NCI-H2107 treated with DMSO at 0.1 percent for 48 hours (cell line): ENCODE measurements around the gene ACSM5.
"Not testable (repeated sequence)": the region's sequence is repeated elsewhere in the genome, so short reads cannot be mapped to it uniquely, and the experiment has no call there.

Experiments
- DNase-seq: peaks from one replicate; lab custom pipeline; 2025; ENCODE audit not compliant: unreplicated experiment; lab: John Stamatoyannopoulos, UW

Gene ACSM5

DNA sequence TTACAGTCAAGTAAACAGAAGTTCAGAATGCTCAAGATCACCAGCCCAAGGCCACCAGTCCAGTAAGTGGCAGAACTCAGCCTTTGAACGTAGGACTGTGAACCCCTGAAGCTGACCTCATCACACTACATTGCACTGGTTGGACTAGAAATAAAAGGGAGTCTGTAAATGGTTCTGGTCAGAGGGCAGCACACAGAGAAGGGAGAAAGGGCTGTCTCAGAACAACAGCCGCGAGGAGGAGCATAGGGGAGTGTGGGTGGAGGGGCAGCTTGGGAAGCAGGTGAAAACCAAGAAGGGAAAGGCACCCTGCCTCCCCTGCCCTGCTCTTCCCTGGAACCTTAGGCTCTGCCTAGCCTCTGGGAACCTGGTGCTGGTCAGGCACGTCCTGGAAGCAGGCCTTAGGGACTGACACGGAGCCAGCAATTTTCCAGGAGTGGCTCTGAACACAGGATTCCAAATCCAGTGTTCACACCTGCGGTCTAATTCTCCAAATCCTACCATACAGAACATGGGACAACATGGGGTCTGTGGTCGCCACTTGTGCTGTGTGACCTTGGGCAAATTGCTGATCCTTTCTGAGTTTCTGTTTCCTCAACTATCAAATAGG is 11.8 kb upstream of the ACSM5 start:
- no peak for DNase-seq

DNA sequence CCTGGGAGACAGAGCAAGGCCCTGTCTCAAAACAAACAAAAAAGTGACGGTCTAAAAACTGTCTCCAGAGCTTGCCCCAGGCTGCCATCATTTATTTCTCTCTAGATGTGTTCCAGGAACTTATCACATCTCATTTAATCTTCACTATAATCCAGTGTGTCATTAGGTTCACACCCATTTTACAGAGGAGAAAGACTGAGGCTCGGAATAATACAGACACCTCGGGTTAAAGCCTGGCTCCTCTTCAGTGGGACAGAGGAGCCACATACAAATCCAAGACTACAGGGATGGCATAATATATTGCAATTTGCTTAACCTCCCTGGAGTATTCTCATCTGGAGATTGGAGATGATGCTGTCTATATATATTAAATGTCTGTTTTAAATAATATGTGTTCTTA is 10.7 kb upstream of the ACSM5 start:
- no peak for DNase-seq

DNA sequence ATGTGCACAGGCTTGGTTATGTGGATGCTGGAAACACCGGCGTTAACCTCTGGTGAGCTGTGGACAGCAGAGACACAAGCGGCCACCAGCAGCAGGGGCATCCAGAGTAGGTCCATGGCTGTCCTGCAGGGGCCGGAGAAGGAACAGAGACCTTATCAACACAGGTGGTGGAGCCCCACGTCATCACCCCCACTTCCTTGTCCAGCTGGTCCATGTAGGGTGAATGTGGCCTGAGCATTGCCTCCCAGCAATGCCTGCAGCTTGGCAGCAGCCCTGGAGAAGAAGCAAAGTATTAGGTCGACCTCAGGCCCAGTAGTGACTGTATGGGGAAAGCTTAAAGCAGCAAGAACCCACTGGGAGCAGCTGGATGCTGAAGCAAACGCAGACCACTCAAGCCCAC is 10.1 kb upstream of the ACSM5 start:
- DNase-seq, result no peak

DNA sequence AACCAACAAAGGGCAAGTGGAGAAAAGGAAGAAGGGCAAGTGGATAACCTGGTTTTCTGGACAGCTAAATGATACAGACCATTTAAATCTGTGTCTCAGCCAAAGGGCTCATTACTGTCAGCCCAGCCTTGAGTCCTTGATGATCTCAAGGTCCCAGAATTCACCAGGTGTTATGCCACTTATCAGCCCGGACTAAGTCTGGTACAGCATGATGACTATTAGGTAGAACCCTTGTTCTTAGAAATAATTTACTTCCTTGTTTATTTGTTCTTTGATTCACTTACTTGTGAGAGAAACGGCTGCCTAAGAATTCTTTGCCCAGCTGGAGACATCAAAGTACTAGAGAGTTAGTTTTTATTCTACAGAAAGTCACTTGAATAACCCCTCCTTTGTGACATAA is 8.3 kb upstream of the ACSM5 start:
- no peak for DNase-seq

DNA sequence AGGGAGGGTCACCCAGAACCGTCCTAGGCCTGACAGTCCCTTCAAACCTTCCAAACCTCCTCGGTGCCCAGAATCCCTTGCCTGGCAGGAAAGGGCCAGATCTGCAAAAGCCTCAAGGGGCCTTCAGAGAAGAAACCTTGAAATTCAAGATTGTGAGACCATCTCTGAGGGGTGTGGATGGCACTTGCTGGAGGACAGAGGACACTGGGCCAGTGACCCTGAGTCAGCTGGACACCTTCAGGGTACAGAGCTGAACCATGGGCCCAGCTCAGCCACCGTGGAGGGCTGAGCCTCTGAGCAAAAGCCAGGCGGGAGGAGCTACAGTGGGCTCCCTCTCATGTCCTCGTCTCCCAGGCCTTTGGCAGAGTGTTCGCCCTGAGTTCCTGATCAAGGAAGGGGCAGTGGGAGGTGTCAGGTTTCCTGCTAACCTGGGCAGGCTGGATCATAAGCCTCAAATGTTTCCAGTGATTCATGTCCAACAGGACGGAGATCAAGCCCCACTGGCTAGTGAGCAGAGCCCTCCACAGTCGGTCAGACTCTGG is 7.8 kb upstream of the ACSM5 start:
- DNase-seq, result no peak

DNA sequence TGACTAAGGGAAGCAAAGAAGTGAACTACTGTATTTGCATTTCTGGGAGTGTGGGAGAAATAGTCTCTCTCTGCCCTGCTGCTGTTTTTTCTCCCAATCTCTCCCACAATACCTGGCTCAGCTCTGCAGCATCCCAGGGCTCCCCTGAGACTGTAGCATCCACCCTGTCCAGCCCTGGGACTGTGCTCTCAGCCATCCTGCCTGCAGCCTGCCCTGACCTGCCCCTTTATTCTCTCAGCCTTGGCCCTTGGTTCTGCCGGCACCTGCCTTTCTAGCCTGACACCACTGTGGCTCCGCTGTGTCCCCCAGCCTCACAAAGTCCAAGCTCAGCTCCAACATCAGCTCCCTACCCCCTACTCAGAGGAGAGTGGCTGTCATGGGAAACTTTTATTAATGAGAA is 6.7 kb upstream of the ACSM5 start:
- DNase-seq, result no peak

DNA sequence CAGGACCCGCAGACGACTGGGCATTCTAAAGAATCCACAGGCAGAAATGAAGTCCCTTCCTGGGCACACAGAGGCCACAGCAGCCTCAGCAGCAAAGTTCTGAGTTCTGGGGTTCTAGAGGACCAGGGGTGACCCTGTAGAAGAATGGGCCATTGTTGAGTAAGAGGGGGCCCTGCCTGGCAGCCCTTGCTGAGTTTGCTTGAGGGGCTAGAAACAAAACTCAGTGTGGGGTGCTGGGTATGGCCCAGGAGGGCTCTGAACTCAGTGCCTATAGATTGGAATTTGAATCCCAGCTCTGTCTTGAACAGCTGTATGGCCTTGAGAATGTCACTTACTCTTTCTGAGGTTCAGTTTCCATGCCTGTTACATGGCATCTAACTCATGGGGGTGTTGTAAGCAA is 4.7 kb upstream of the ACSM5 start, which contains the start of gene PDILT:
Gene PDILT, minus strand, starts transcription at position 101 of the 400 bp plus-strand sequence. CDS start 5,437 bp downstream, outside the sequence.
- DNase-seq, result no peak

DNA sequence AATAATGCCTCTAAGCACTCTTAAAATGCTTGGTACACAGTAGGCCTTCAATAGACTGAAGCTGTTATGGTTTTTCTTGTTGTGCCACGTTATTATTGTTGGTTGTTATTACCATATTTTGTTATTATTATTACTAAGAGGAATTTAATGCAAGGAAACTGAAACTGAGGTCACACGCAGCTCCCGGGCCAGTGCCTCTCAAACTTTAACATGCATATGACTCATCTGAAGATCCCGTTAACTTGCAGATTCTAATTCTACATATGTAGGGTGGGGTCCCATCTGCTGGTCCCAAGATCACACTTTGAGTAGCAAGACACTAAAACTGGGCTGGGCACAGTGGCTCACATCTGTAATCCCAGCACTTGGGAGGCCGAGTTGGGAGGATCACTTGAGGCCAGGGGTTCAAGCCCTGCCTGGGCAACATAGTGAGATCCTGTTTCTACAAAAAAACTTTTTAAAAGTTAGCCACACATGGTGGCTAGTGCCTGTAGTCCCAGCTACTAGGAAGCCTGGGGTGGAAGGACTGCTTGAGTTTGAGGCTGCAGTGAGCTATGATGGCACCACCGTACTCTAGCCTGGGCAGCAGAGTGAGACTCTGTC is 888 bp downstream of the ACSM5 start:
- no peak for DNase-seq

DNA sequence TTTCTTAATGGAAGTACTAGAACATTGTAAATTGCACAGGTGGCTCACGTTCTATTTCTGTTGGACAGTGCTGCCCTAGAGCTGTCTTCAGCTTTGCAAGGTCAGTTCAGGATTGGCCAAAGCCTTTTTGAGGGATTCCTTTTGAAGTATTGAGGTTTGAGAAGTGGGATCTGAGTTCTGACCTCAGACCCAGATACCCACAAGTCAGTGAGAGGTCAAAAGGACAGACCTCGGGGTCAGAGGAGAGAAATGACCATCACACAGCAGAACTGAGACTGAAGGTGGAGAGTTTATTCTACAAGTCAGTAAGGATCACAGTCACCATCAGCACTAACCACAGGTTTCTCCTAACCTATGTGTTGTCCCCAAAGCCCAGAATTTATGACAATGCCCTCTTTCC is 1.7 kb downstream of the ACSM5 start:
- no peak for DNase-seq

DNA sequence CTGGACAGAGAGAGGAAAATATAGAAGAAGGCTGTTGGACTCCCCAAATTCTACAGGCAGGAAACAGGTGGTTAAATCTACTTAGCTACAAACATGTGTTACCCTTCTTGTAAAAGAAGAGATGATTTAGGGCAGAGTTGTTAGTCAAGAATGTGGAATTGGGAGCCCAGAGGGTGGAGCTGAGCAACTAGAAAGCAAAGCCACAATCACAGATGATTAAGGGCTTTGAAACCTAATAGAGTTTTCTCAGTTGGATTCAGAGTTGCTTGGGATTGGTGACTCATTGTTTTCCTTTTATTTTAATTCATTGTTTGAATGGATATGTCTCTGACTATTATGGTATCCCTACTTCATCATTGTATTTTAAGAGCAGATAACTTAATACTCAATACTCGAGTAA is 6.2 kb downstream of the ACSM5 start:
- no peak for DNase-seq

DNA sequence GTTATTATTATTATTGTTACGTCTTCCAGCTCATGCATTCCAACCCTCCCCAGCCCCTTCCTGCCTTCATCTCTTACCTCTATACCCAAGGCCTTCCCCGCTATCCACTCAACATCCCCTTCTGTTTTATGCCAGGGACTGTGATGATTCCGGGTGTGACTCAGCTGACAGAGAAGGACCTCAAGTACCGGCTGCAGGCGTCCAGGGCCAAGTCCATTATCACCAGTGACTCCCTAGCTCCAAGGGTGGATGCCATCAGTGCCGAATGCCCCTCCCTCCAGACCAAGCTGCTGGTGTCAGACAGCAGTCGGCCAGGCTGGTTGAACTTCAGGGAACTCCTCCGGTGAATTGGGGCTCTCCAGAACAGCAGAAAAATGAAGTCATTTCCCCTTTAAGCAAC is 9.8 kb downstream of the ACSM5 start:
- not testable (repeated sequence) for DNase-seq

DNA sequence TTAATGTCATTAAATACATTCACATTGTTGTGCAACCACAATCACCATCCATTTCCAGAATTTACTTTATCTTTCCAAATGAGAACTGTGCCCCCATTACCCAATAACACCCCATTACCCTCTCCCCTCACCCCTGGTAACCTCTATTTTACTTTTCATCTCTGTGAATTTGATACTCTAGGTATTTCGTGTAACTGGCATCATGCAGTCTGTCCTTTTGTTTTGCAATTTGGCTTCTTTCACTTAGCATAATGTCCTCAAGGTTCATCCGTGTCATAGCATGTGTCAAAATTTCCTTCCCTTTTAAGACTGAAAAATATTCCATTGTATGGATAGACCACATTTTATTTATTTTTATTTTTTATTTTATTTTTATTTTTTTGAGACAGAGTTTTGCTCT is 12.4 kb downstream of the ACSM5 start:
- not testable (repeated sequence) for DNase-seq

DNA sequence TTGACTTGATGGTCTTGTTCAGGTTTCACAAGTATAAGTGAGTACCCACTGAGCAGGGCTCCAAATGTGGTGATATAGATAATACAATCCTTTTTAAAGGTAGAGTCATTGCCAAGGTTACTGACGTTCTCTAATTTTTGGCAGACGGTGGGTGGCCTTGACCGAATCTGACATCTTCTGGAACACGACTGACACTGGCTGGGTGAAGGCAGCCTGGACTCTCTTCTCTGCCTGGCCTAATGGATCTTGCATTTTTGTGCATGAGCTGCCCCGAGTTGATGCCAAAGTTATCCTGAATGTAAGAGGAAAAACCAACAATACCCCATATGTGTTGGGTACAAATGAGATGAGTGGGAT is 14.4 kb downstream of the ACSM5 start:
- not testable (repeated sequence) for DNase-seq

DNA sequence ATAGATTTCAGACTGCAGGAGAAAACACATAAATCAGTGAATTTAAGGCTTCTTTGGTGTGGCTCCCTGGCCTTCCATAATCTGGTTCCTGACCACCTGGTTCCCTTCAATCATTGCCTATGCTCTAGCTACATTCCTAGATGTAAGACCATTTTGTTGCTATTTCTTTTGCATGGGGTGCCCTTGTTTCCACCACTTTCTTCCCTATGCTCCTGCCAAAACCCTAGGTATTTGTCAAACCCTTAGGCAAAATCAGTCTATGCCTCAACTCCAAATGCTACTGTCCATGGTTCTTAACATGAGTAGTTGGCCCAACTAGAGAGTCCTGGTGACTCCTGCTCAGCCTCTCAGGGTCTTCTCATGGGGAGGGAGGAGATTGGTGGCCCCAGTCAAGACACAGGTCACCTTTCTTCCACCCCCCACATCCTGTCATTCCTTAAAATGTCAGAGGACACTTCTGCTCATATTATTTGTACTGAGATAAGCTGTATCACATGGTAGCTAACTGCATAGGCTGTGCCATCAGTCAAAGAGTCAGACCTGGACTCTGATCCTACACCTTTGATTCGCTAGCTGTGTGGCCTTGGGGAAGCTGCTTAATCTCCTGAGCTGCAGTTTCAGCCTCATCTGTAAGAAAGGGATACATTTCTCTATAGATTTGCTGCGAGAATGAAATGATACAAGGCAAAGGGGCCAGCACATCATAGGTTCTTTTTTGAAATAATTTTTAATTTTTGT is 15.0 kb downstream of the ACSM5 start:
- DNase-seq, result no peak

DNA sequence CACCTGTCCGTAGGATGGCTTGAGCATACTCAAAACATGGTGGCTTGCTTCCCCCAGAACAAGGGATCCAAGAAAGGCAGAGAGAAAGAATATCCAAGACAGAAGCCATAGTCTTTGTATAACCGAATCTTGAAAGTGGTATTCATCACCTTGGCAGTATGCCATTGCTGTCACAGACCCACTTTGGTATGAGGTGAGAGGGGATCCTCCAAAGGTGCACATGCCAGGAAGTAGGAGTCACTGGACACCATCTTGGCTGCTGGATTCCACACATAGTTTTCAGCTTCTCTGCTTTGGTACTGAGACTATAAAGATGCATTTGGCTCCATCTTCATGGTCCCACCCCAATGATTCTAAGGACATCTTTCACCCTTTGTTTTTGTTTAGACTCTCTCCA is 18.1 kb downstream of the ACSM5 start:
- not testable (repeated sequence) for DNase-seq

DNA sequence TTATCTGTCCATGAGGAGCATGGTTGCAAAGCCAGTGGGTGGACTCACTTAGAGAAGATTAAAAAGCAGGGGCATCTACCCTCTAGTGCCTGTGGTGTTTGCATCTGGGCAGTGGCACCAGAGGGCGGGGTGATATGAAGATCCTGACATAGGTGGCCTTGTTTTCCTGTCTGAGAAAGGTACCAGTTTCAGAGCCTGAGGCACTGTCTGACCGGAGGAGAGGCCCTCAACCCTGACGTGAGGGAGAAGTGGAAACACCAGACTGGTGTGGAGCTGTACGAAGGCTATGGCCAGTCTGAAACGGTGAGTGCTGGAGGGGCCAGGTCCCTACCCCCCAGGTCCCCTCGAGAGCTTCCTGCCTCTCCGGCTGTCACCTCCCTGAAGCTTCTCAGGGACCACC is 20.2 kb downstream of the ACSM5 start:
- DNase-seq, result not testable (repeated sequence)

DNA sequence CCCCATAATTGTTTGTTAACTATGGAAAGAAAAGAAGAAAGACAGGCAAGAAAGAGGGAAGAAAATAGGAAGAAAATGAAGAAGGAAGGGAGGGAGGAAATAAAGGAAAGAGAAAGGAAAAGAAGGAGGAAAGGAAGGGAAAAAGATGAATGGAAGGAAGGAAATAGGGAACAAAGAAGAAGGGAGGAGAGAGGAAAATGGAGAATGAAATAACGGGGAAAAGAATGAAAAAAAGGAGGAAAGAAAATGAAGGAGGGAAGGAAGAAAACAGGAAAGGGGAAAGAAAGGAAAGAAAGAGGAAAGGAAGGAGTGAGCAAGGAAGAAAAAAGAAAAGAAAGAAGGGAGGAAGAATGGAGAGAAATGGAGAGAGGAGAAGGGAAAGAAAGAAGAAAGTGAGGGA is 21.1 kb downstream of the ACSM5 start:
- DNase-seq, result not testable (repeated sequence)

DNA sequence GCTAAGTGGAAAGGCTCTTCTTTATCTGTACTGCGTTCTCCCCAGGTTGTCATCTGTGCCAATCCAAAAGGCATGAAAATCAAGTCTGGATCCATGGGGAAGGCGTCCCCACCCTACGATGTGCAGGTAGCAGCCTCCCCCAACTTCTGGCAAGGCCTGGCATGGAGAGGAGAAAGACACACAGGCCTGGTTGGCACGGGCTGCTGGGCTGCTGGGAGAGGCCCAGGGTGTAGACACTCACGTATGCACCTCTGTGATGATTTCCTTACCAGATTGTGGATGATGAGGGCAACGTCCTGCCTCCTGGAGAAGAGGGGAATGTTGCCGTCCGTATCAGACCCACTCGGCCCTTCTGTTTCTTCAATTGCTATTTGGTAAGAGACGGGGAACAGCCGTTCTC is 21.6 kb downstream of the ACSM5 start:
- no peak for DNase-seq

DNA sequence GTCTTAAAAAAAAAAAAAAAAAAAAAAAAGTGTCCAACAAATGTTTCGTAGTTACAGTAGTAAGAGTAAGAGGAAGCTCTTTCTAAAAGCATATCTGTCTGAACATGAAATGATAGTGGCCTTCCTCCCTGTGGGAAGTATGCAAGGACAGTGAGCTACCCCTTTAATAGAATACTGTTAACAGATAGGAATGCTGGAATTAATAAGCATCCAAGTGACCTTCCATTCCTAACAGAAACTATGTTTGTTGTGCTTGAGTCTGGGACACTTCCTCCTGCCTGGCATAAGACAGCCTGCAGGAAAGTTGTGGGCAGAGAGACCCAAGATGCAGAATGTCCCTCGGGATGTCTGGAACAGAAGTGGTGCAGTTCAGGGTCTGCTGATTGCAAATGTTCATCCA is 29.6 kb downstream of the ACSM5 start:
- not testable (repeated sequence) for DNase-seq

DNA sequence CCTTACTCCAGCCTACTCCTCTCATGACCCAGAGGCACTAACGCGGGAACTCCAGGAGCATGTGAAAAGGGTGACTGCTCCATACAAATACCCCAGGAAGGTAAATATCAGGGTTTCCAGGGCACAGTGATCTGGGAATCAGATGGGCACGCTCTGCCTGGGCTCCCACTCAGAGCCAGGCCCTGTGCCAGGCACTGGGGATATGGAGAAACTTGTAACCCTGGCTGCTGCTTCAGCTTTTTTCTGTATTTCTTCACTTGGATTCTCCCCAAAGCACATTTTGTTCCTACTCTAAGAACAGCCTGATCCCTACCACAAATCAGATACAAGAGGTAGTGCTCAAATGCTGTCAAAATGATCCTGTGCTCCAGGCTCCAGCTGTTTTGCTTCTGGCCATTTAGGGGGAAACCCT is 30.5 kb downstream of the ACSM5 start:
- not testable (repeated sequence) for DNase-seq

DNA sequence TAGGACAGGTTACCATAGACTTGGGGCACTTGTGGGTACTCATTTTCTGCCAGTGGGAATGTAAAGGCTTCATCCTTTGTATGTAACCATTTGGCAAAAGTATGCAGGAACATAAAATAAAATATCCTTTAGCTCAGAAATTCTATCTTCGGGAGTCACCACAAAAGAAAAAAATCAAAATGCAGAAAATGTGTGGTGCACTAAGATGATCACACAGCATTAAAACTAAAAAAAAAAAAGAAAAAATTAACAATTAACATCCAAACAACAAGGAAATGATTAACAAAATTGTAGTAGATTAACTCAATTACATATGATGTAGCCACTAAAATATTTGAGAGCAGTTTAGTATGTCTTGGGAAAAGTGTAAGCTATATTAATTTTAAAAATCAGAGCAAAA is 31.4 kb downstream of the ACSM5 start:
- DNase-seq, result not testable (repeated sequence)

DNA sequence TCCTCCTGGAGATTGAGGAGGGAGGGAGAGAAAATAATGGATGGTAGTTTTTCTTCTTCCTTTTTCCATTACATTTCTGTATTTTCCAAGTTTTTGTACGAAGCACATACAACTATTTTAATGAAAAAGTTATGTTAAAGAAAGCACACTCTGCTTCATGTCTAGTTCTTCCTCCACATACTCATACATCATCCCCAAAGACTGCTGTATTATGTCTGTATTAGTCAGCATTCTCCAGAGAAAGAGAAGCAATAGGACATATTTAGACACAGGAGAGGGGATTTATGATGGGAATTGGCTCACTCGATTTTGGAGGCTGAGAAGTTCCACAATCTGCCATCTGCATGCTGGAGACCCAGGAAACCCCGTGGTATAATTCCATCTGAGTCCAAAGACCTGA is 31.9 kb downstream of the ACSM5 start:
- DNase-seq, result no peak
